GM23338 (cell line): ENCODE measurements around the gene RYR3. TPM values are rescaled to one million over a fixed set of nuclear protein-coding genes. Genes with fewer than 3 reads are reported as not detected.

ENCODE experiments used
- ATAC-seq: fragments of 200-7000 bp; cut with Tn5 transposase; 3 replicates; pipeline ENCODE4 v1.9.1; 2020
- DNase-seq: peaks from one replicate; pipeline ENCODE4 v3.0.0-alpha.2; 2015; ENCODE audit warnings: low spot score
- H2AFZ ChIP-seq: fragments of 200-600 bp; sonication (generic); 2 replicates; pipeline ENCODE4 v1.8.0; 2016; ENCODE audit warnings: antibody characterized with exemption, mild to moderate bottlenecking, moderate library complexity
- H3F3A ChIP-seq: fragments of 200-600 bp; sonication (generic); replicated peaks from 2 replicates; pipeline ENCODE4 v1.8.0; 2017; ENCODE audit warnings: antibody characterized with exemption, mixed run types, low read depth
- H3K27ac ChIP-seq: fragments of 200-600 bp; sonication (generic); 2 replicates; pipeline ENCODE4 v1.6.1; 2016; ENCODE audit warnings: low read depth
- H3K27me3 ChIP-seq: fragments of 200-600 bp; sonication (generic); 2 replicates; pipeline ENCODE4 v1.8.0; 2016; ENCODE audit warnings: mild to moderate bottlenecking, mixed run types, moderate library complexity; ENCODE audit not compliant: insufficient read depth
- H3K36me3 ChIP-seq: fragments of 200-600 bp; sonication (generic); 2 replicates; pipeline ENCODE4 v1.8.0; 2016; ENCODE audit warnings: mild to moderate bottlenecking; ENCODE audit not compliant: insufficient read depth
- H3K4me1 ChIP-seq: fragments of 200-600 bp; sonication (generic); 2 replicates; pipeline ENCODE4 v1.8.0; 2016; ENCODE audit warnings: mild to moderate bottlenecking, moderate library complexity; ENCODE audit not compliant: insufficient read depth
- H3K4me2 ChIP-seq: fragments of 200-600 bp; sonication (generic); 2 replicates; pipeline ENCODE4 v1.7.1; 2017; ENCODE audit warnings: mixed run types
- H3K4me3 ChIP-seq: fragments of 200-600 bp; sonication (generic); 2 replicates; pipeline ENCODE4 v1.6.1; 2016; ENCODE audit warnings: mixed run types
- H3K79me2 ChIP-seq: fragments of 200-600 bp; sonication (generic); replicated peaks from 2 replicates; pipeline ENCODE4 v1.8.0; 2017; ENCODE audit warnings: mild to moderate bottlenecking; ENCODE audit not compliant: insufficient read depth
- H3K9me2 ChIP-seq: fragments of 200-600 bp; sonication (generic); 2 replicates; pipeline ENCODE4 v1.8.0; 2017; ENCODE audit not compliant: insufficient read depth
- H4K20me1 ChIP-seq: fragments of 200-600 bp; sonication (generic); replicated peaks from 2 replicates; pipeline ENCODE4 v1.8.0; 2017; ENCODE audit warnings: mild to moderate bottlenecking; ENCODE audit not compliant: insufficient read depth
- H3K27ac Mint-ChIP-seq: 2 replicates; pipeline ENCODE4 v1.8.0; 2020; ENCODE audit warnings: inconsistent platforms, mild to moderate bottlenecking, moderate library complexity, mixed read lengths
- H3K27me3 Mint-ChIP-seq: 3 replicates; pipeline ENCODE4 v1.8.0; 2022; ENCODE audit warnings: low read depth, mild to moderate bottlenecking, moderate library complexity, mixed read lengths, inconsistent platforms; ENCODE audit not compliant: insufficient read depth, poor library complexity
- H3K36me3 Mint-ChIP-seq: 3 replicates; pipeline ENCODE4 v1.8.0; 2021; ENCODE audit warnings: low read depth, mild to moderate bottlenecking, inconsistent platforms, moderate library complexity, mixed read lengths
- H3K4me1 Mint-ChIP-seq: 3 replicates; pipeline ENCODE4 v1.8.0; 2020; ENCODE audit warnings: mild to moderate bottlenecking, inconsistent platforms, mixed read lengths
- H3K4me3 Mint-ChIP-seq: 3 replicates; pipeline ENCODE4 v1.8.0; 2021; ENCODE audit warnings: moderate library complexity, mild to moderate bottlenecking, inconsistent platforms, mixed read lengths
- H3K9me3 Mint-ChIP-seq: 3 replicates; pipeline ENCODE4 v1.8.0; 2020; ENCODE audit warnings: moderate library complexity, mild to moderate bottlenecking, inconsistent platforms, mixed read lengths
- CREB1 ChIP-seq: fragments of 250-450 bp; sonication (Bioruptor Pico); IDR thresholded peaks from 2 replicates; pipeline ENCODE4 v1.5.0; 2020; ENCODE audit warnings: low read depth, mild to moderate bottlenecking, moderate library complexity
- CTCF ChIP-seq, 2 experiments: fragments of 200-600 bp in 1 of 2; sonication (generic) in 1 of 2; conservative IDR thresholded peaks; 2 replicates each; pipeline versions ENCODE4 v1.5.1 to v1.6.1; 2016 to 2017; ENCODE audit warnings: antibody characterized with exemption in 2 of 2, low read depth in 2 of 2, mild to moderate bottlenecking in 2 of 2, moderate library complexity in 1 of 2
- ETS1 ChIP-seq: IDR thresholded peaks from 2 replicates; pipeline ENCODE4 v1.6.1; 2016; ENCODE audit warnings: antibody characterized with exemption
- EZH2 ChIP-seq: fragments of 200-600 bp; sonication (generic); IDR thresholded peaks from one replicate; pipeline ENCODE4 v1.8.0; 2017; ENCODE audit warnings: antibody characterized with exemption, mild to moderate bottlenecking, low read depth; ENCODE audit not compliant: unreplicated experiment
- EZH2phosphoT487 ChIP-seq: fragments of 200-600 bp; sonication (generic); IDR thresholded peaks from one replicate; pipeline ENCODE4 v1.8.1; 2018; ENCODE audit warnings: antibody characterized with exemption; ENCODE audit not compliant: unreplicated experiment
- JUNB ChIP-seq: IDR thresholded peaks from one replicate; pipeline ENCODE4 v1.6.1; 2016; ENCODE audit warnings: antibody characterized with exemption; ENCODE audit not compliant: unreplicated experiment
- NANOG ChIP-seq: IDR thresholded peaks from 2 replicates; pipeline ENCODE4 v1.6.1; 2016; ENCODE audit warnings: antibody characterized with exemption, borderline replicate concordance
- POLR2AphosphoS5 ChIP-seq: IDR thresholded peaks from 2 replicates; pipeline ENCODE4 v1.6.1; 2016; ENCODE audit warnings: antibody characterized with exemption, low read depth
- REST ChIP-seq: IDR thresholded peaks from one replicate; pipeline ENCODE4 v1.6.1; 2018; ENCODE audit warnings: antibody characterized with exemption; ENCODE audit not compliant: unreplicated experiment
- STAT1 ChIP-seq: IDR thresholded peaks from one replicate; pipeline ENCODE4 v1.6.1; 2016; ENCODE audit warnings: antibody characterized with exemption; ENCODE audit not compliant: unreplicated experiment
- ZNF114 ChIP-seq: fragments of 250-450 bp; sonication (Bioruptor Pico); IDR thresholded peaks from 2 replicates; pipeline ENCODE4 v1.5.0; 2020; ENCODE audit warnings: mild to moderate bottlenecking, moderate library complexity
- ZNF331 ChIP-seq: fragments of 250-450 bp; sonication (Bioruptor Pico); IDR thresholded peaks from 2 replicates; pipeline ENCODE4 v1.5.0; 2020; ENCODE audit warnings: low read depth, mild to moderate bottlenecking, moderate library complexity
- ZNF462 ChIP-seq: fragments of 250-450 bp; sonication (Bioruptor Pico); IDR thresholded peaks from 2 replicates; pipeline ENCODE4 v1.5.0; 2020; ENCODE audit warnings: mild to moderate bottlenecking, moderate library complexity
- polyA plus RNA-seq: library from polyadenylated mRNA; unstranded; fragments of >200 nt; fragmentation: Nextera tagmentation; extraction: Ambion mirVana; gene quantifications from 2 replicates; pipeline ENCODE4 v1.2.1, GENCODE V29; 2016
- total RNA-seq: library from RNA; depleted of rRNA; stranded (reverse); fragments of >200 nt; shearing (Covaris generic); gene quantifications from 2 replicates; pipeline ENCODE4 v1.2.3, GENCODE V29; 2014

RYR3 gene
- total and polyA plus RNA-seq, 2 experiments from 2014 or later = 1.1 to 1.2 TPM

DNA sequence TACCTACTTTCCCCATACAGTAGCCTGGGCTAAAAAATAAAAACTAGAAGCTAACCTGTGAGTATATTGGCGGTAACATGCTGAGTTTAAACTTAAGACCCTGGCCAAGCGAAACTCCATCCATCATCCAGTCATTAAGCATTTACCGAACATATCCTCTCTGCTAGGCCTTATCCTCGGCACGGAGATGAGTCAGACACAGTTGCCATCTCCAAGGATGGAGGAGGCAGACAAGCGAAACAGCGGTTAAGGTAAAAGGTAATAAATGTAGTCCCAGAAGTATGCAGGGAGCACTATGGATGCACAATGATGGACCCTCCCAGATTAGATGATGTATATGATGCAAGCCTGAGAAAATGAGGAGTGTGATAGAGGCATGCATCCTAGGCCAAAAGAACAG is 143.6 kb downstream of the RYR3 start:
- Histone ChIP-seq H3K27me3 (no peaks in the 10 kb centered on the region), H3K4me2 (no peak overlapping the region), H3K79me2 (no peaks in the 10 kb centered on the region), H3F3A (no peaks in the 10 kb centered on the region), H3K27ac (no peak overlapping the region), H4K20me1 (no peaks in the 10 kb centered on the region), H3K36me3 (no peaks in the 10 kb centered on the region), H3K4me1 (peaks cover 11% of the 10 kb centered on the region; the same call in 1 of the 2 replicates), H2AFZ (no peak overlapping the region), H3K9me2 (peaks cover 10% of the 10 kb centered on the region), H3K4me3 (no peak overlapping the region)
- Mint-ChIP-seq H3K4me3 (no peak overlapping the region), H3K27ac (no peak overlapping the region), H3K27me3 (no peaks in the 10 kb centered on the region), H3K4me1 (peaks cover 12% of the 10 kb centered on the region; the same call in 2 of the 3 replicates), H3K9me3 (no peaks in the 10 kb centered on the region), H3K36me3 (no peaks in the 10 kb centered on the region)
- no peak for DNase-seq
- TF ChIP-seq ETS1 = no peak
- no peak for TF ChIP-seq EZH2
- no peak for TF ChIP-seq CREB1 (CRISPR knock-in tag)
- no peak for TF ChIP-seq POLR2AphosphoS5
- no peak for TF ChIP-seq CTCF (conservative IDR thresholded peaks at IDR 0.05; ENCODE audit: low read depth in 2 of 2)
- no peak for TF ChIP-seq ZNF331
- TF ChIP-seq REST = no peak
- no peak for TF ChIP-seq STAT1
- TF ChIP-seq ZNF462 (CRISPR knock-in tag) = no peak
- TF ChIP-seq JUNB = no peak
- no peak for TF ChIP-seq NANOG
- TF ChIP-seq EZH2phosphoT487 = no peak
- TF ChIP-seq ZNF114 (CRISPR knock-in tag) = no peak
- no peak for ATAC-seq
